HG03060 (cell line): ENCODE data around the gene COMMD3.

ENCODE experiments used
- ATAC-seq: cut with Tn5 transposase; IDR thresholded peaks from one replicate; pipeline ENCODE4 v1.9.1; 2021; ENCODE audit warnings: low read depth, moderate number of reproducible peaks; ENCODE audit not compliant: unreplicated experiment

Gene COMMD3

DNA sequence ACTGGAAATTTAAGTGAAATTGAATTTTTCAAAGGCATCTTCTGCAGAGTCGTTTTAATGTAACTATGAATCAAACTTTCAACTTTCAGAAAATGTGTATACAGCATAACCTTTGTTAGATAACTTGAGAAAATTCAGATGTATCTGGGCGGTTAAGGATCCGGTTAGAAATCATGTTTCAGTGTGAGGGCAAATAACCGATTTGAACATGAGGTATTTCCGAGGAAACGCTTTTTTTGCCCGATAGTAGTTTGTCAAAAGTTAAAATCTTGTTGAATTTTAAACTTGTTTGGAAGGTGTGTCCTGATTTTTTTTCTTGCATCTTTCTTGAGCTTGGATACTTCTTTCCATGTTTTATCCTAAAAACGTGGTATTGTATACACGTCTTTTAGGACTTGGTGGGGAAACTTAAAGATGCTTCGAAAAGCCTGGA is 3.4 kb downstream of the COMMD3 start:
- ATAC-seq, result no peak

DNA sequence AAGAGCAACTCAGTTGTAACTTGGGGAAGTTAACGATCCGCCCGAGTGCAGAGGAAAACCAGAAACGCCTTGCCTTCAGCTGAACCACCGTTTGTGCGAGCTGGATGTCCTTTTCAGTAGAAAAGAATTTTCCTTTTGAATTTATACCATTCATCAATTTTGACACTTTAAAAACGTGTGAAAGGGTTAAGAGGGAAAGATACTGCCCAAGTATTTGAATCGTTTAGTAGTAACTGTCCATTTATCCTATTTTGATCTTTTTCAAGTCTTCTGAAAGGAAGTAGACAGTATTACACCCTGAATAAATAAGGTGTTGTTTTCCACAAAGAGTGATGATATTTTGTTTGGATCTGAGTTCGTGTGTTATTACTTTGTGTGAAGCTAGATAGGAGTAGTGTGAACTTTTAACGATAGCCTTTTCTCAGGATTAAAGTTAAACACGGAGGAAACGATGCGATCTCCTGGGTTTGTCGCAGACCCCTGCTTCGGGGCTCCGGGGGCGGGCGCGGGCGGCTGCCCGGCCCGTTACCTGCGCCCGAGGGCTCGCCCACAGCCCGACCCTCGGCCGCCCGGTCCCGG is 3.9 kb downstream of the COMMD3 start:
- ATAC-seq, result no peak

DNA sequence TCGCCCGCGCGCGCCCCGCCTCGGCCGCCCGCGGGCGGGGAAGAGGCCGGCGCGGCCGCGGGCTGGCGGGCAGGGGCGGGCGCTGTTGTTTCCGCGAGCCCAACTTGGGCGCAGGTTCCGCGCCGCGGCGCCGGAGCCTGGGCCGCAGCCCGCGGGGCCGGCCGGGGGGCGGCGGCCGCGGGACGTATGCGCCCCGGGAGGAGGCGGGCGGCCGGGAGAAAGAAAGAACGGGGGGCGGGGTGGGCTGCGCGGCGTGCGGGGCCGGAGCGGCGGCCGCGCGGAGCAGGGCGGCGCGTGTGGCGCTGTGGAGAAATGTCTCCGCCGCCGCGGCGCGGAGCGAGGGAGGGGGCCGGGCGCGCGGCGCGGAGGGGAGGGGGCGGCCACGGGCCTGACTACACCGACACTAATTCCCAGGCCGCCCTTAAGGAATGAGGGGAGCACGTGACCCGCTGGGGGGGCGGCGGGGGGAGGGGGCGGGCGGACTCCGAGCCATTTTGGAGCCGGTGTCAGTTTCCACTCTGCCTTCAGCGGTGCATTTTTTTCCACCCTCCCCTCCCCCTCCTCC is 4.5 kb downstream of the COMMD3 start, which contains the start of gene BMI1:
Gene BMI1, plus strand, starts transcription at position 509 of the 565 bp plus-strand sequence. CDS start 5,351 bp downstream, outside the sequence.
- ATAC-seq, result no peak

DNA sequence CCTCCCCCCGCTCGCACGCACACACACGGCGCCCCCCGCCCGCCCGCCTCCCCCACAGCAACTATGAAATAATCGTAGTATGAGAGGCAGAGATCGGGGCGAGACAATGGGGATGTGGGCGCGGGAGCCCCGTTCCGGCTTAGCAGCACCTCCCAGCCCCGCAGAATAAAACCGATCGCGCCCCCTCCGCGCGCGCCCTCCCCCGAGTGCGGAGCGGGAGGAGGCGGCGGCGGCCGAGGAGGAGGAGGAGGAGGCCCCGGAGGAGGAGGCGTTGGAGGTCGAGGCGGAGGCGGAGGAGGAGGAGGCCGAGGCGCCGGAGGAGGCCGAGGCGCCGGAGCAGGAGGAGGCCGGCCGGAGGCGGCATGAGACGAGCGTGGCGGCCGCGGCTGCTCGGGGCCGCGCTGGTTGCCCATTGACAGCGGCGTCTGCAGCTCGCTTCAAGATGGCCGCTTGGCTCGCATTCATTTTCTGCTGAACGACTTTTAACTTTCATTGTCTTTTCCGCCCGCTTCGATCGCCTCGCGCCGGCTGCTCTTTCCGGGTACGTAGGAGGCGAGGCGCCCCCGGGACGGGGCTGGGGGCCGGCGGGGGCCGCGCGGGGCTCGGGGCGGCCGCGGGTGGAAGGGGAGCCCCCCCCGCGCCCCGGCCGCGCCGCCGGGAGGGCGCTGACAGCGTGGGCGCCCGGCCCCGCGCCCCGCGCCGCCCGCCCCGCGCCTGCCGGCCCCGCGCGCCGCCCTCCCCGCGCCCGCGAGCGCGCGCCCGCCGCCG is 5.2 kb downstream of the COMMD3 start:
- ATAC-seq, result no peak

DNA sequence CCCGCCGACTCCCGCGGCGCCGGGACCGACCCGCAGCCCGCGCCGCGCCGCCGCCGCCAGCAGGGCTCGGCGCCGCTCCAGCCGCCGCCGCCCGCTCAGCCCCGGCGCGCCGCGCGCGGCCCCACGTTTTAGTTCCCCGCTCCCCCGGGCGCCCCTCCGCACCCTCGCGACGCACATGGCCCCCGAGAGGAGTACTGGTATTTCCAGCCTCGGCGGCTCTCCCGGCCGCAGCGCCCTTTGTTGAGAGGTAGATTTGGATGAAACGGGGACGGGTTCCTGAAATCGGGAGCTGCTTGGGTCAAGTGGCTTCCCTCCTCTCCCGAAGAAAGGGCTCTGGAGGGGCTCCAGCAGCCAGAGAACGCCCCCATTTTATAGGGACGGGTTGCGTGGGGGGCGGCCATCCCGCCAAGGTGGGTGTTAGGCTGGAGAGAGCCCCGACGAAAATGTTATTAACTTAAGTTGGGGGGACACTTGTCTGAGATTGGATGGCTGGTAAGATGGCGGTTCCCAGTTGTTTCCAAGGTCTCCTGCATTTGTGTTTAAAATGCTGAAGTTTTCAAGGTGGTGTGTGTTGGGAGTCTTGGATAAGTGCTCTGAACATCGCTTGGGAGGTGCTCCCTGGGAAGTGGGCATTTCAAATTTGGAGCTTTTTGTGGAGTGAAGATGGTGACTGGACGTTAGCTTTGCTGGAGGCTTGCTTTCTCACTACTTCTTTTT is 5.9 kb downstream of the COMMD3 start:
- no peak for ATAC-seq

DNA sequence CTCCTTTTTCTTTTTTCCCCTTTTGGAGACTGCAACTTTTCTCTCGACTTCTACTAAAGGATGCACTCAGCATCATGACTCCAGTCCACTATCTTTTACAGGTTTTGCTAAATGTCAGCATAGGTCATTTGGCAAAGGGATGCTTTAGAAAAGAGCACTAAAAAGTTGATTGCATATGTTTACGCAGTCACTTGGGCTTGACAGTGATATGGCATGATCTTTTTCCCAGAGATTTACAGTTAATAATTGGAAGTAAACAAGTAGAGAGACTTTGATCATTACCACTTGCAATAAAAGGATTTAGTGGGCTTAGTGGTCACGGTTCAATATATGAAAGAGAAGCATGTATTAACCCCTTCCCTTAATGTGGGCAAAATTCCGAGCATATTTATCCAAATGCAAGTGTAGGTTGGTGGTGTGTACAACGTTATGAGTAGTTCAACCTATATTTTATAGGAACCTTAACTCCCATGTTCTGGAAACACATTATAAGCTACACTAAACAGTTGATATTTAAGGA is 6.5 kb downstream of the COMMD3 start:
- ATAC-seq, result no peak

DNA sequence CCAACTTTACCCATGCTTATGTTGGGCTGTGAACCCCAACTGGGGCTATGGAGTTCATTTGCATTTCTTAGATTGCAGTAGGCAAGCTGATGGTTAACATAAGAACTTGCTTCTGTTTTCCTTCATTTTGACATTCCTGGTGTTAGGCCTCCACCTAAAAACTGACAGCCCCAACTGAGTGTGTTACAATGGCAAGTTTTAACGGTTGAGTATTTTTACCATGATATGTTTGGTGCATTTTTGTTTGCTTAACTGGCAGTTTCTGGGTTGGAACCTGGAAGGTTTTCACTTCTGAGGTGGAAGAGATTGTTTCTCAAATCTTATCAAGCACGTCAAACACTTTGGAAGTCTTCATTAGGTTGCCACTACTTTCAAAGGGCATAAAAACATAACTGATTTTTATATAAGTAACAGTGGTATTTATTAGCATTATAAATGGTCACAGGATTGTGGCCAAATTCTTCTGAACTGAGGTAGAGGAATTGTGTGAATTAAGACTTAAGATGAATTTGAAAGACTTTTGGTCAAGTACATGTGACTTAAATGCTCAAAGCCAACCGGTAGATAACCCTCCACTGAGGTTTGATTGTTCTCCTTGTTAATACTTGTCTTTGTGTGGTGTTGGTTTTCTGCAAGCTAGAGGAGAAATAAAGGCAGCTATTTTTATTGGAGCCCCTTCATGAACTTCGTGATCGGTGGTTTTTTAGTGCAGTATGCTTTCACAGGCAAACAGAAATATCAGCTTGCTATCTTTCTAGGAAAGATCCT is 7.5 kb downstream of the COMMD3 start:
- no peak for ATAC-seq

DNA sequence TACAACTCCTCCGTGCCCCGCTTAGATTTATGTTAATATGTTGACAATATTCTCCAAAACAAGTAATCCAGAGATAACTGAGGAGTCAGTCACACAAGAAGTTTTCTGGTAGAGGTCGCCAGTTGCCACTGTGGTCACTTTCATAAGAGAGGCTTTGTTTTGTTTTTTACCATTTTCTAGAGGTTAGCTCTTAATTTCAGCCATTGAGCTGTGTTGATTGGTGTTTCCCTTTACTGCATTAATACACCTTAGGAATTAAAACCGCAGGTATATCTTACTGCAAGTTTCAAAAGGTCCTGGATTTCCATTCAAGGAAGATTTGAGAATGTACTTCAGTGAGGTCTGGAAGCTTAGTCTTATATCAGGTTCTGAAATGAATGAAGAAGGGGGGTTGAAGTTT is 8.2 kb downstream of the COMMD3 start:
- ATAC-seq, result no peak

DNA sequence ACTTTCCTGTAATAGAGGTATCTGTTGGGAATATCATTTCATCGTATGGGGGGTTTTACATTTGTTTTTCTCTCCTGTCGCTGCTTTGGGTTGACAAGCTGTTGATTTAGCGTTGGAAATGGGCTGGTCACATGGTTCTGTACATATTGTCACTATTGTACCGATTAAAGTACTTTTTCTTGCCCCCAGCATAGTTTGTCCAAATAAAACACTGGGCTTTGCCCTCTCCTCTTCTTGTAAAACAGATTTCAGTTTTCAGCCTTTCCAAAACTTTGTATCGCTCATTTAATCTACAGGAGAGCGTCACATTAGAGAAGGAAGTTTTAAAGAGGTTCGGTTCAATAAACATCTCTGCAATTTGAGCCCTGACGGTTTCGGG is 8.7 kb downstream of the COMMD3 start:
- no peak for ATAC-seq

DNA sequence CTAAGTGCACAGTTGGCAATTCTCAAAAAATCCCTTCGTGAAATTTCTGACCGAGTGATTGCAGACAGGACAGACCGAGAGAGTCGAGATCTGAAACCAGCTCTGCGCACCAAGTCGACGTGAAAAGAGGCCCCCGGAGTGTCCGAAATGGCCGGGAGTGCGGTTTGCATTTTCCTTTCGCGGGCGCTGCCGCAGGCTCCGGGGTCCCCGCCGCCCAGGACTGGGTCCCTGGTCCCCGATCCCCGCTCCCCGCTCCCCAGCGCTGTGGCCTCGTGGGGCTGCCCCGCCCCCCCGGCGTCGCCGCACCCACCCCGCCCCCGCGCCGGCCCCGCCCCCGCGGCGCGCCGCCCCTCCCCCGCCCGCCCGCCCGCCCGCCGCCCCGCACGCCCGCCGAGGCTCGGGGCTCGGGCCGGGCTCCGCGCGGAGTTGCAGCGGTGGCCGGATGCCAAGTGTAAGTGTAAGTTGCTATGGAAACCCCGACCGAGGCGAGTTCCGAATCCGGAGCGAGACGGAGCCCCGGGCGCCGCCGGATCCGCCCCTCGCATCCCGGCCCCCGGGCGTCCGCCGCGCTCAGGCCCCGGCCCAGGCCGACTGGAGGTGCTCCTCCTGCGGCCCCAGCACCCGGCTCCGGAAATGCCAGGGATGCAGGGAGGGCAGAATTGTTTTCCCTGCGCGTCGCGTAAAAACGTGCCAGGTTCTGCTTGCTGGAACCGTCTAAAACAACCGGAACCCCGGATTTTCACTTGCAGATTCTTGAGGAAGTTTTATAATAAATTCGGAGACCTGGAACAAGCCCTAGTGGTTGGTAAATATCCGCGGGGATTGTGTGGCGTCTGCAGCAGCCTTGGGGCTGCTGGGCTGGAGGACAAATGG is 9.3 kb downstream of the COMMD3 start:
- ATAC-seq, result no peak

DNA sequence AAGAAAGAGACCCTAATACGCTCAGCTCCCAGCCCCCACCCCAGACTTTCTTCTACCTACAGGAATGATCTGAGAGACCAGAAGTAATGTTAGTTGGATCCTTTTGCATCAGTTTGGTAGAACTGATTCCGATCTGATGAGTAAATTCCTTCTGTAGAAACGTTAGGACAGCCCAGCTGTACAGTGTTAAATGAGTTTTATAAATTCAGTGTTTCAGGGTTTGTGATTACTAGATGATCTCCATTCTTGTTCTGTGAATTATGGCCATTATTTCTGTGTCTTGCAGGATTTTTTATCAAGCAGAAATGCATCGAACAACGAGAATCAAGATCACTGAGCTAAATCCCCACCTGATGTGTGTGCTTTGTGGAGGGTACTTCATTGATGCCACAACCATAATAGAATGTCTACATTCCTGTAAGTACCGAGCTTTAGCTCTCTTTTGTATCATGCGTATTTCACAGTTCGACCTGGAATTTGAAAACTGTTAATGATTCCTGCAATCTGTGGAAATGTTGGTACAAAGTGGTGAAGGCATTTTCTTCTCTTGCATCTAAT is 10.0 kb downstream of the COMMD3 start:
- ATAC-seq, result no peak

DNA sequence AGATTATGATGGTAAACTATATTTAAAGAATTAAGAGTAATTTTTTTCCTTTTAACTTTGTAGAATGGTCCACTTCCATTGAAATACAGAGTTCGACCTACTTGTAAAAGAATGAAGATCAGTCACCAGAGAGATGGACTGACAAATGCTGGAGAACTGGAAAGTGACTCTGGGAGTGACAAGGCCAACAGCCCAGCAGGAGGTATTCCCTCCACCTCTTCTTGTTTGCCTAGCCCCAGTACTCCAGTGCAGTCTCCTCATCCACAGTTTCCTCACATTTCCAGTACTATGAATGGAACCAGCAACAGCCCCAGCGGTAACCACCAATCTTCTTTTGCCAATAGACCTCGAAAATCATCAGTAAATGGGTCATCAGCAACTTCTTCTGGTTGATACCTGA is 13.0 kb downstream of the COMMD3 start:
- ATAC-seq, result no peak

DNA sequence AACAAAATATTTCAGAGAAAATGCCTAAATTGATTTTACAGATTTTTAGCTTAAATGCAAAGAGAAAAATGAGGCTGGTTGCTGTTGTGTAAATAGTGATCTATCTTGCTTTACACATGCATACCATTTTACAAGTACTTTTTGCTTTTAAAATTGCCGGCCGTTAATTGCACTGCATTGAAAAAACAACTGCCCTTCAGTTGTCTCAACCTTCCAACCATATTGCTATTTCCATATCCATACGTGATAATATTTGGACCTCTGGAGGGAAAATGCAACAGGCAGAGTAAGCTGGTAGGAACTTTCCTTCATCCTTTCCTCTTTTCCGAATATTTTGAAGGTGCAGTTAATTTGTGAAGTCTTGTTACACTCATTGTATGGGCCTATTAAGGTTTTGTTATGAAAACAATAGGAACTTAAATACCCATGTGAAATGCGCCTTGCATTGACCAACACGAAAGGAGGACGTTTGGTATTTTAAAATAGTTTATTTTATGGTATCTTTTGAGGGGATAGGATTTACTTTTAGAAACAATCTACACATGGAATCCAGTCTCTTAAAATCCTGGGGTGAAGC is 16.0 kb downstream of the COMMD3 start:
- no peak for ATAC-seq

DNA sequence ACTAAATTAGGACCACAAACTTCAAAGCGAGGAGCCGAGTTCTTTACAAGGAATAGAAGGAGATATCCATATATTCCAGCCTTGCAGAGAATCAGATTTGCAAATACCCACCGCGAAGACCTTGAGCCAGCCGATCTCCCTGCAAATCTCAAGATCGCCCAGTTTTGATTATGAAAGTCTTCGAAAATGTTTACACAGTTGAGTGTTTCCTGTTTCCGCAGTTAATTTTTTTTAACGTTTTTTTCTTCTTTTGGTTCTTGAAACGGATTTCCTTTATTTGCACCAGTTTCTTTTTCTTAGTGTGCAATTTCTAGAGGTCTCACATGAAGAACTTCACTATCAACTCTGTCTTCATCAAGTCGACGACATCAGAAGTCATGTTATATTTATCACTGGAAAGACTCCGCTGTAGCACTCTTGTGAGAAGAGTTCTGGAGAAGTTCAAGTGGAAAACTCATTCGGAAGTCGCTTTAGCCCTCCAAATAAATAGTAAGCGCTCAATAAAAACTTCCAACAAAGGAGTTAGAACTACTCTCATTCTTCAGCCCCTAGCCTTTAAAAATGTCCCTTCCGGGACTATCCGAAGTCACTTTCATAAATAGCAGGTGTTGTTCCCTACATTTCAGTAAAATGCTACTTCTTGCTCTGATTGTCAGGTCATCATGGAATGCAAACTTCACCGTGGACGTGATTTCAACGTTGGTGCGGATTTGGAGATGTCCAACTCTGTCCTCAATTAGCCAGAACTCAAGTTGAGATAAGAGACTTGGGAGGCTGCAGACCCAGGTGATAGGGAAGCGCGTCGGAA is 17.2 kb downstream of the COMMD3 start:
- no peak for ATAC-seq

DNA sequence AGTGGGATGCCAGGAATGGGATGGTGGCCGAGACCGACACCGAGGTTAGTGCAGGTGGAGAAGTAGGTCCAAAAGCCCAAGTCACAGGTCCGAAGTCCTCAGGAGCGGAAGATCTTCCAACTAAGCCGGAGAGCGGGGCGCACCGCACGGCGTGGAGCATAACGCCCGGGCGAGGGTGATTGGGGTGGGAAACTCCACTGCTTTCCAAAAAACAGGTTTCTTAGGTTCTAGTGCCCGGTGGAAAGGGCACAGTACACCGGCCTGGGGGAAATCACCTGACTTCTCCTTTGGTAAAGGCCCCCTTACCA is 17.7 kb downstream of the COMMD3 start:
- no peak for ATAC-seq

DNA sequence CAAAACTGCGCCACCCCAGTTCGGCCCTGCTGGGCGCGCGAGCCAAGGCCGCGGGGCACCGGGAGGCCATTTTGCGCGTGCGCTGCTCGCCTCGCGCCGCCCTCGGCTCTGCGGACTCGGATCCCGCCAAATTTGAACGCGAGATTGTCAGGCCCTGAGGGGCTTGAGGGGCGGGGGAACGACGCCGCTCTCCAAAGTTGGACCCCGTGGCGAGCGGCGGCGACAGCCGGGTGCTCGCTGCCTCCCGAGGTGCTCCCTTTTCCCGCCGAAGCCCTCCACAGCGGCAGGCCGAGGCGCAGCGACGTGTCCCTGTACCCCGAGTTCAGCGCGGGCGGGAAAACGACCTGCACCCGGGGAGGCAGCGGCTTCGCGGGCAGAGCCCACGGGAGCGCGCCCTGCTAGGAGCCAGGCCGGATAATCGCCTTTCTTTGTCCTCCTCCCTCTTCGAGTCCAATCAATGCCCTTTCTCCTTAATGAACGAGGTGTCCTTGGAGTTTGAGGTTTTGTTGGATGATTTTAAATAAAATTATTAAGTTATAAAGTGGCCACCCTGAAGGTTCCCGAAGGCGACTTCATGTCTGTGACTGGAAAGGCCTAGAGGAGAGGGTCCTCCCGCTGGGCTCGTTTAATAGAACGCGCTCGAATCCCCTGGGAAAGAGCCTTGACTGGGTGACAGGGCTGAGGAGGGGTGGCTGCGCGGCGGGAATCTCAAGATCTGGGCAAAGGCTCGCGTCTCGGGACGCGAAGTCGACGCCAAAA is 18.4 kb downstream of the COMMD3 start:
- no peak for ATAC-seq

DNA sequence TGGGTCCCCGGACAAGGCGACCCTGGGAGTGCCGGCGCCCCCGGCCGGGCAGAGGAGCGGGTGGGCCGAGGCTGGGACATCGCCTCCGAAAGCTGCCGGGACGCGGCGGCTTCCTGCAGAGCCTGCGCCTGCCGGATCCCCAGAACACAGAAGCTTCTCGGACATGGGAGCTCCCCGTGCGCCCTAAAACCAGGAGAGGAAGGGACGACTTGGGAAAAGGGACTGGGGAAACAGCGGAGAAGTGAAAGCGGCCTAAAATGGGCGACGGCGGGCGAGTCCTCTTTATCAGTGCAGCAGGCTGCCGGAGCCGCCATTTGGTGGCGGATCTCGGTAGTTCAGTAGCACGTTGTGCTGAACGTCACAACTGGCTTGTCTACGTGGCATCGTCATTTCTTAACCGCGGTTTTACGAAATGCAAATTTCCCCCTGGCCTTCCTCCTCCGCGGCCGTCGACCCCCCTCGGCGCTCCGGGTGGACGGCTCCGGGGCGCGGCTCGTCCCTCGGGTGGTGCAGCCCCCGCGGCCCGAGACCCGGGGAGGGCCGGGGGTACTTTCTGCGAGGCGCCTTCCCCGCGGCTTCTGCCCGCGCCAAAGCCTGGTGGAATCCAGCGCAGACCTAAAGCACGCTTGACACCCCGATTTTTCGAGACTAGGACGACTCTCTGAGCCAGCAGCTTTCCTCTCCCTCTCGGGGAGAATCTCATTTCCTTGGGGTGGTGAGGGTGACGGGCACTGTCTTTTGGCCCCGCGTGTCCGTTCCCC is 19.2 kb downstream of the COMMD3 start:
- no peak for ATAC-seq
